Prostate gland (tissue), 2 donors: ENCODE results near the gene ANKRD11.

Experiments
- POLR2A ChIP-seq: fragments of 450-650 bp; IDR thresholded peaks from one replicate; pipeline ENCODE4 v1.6.1; 2016; ENCODE audit warnings: antibody characterized with exemption, mild to moderate bottlenecking
- POLR2AphosphoS5 ChIP-seq: sonication (generic); formaldehyde crosslinking; IDR thresholded peaks from one replicate; pipeline ENCODE4 v1.6.1; 2017; ENCODE audit warnings: antibody characterized with exemption
- TF ChIP-seq, protein P1 (sequence below), 4 experiments: fragments of 200-600 bp in 2 of 4; fragments of 450-650 bp in 2 of 4; sonication (generic) in 2 of 4; IDR thresholded peaks; 1 replicate in 3 of 4; 2 replicates in 1 of 4; pipeline ENCODE4 v1.5.1; 2016 to 2019; ENCODE audit warnings: antibody characterized with exemption in 4 of 4, mild to moderate bottlenecking in 2 of 4, moderate library complexity in 2 of 4

- TF ChIP-seq, protein P1, sequence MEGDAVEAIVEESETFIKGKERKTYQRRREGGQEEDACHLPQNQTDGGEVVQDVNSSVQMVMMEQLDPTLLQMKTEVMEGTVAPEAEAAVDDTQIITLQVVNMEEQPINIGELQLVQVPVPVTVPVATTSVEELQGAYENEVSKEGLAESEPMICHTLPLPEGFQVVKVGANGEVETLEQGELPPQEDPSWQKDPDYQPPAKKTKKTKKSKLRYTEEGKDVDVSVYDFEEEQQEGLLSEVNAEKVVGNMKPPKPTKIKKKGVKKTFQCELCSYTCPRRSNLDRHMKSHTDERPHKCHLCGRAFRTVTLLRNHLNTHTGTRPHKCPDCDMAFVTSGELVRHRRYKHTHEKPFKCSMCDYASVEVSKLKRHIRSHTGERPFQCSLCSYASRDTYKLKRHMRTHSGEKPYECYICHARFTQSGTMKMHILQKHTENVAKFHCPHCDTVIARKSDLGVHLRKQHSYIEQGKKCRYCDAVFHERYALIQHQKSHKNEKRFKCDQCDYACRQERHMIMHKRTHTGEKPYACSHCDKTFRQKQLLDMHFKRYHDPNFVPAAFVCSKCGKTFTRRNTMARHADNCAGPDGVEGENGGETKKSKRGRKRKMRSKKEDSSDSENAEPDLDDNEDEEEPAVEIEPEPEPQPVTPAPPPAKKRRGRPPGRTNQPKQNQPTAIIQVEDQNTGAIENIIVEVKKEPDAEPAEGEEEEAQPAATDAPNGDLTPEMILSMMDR (IDR thresholded peaks at IDR 0.05), result no peak
- no peak for TF ChIP-seq POLR2A
- no peak for TF ChIP-seq POLR2AphosphoS5
These were observed 104.6 kb downstream of the ANKRD11 start for GRCh38 chr16:89385712-89386111.
